Activated CD4-positive, alpha-beta T cell treated with anti-CD3 and anti-CD28 coated beads, Interleukin-2, amount 10 ng/mL, durations not matched to agents 24 days and 14 days (primary cell): Measurements from ENCODE around the gene ABLIM1. TPM values are rescaled to one million over a fixed set of nuclear protein-coding genes. Genes with fewer than 3 reads are reported as not detected.

Experiments used
- DNase-seq: peaks from one replicate; pipeline ENCODE4 v3.0.0; 2022
- H3K27ac Mint-ChIP-seq: one replicate; pipeline ENCODE4 v1.8.0; 2022; ENCODE audit warnings: mild to moderate bottlenecking, mixed read lengths
- H3K27me3 Mint-ChIP-seq: one replicate; pipeline ENCODE4 v1.8.0; 2022; ENCODE audit warnings: mixed read lengths
- H3K36me3 Mint-ChIP-seq: one replicate; pipeline ENCODE4 v1.8.0; 2022; ENCODE audit warnings: low read depth, mild to moderate bottlenecking, mixed read lengths
- H3K4me1 Mint-ChIP-seq: one replicate; pipeline ENCODE4 v1.8.0; 2021; ENCODE audit warnings: mixed read lengths
- H3K4me3 Mint-ChIP-seq: one replicate; pipeline ENCODE4 v1.8.0; 2022; ENCODE audit warnings: mild to moderate bottlenecking, moderate library complexity, mixed read lengths
- H3K9me3 Mint-ChIP-seq: one replicate; pipeline ENCODE4 v1.8.0; 2021; ENCODE audit warnings: mixed read lengths
- intact Hi-C: fragments of 100-400 bp; cut with micrococcal nuclease; formaldehyde crosslinking; loops from one replicate; pipeline ENCODE4 v1.15.1; 2023
- total RNA-seq: library from RNA; stranded (reverse); gene quantifications from 2 replicates; pipeline ENCODE4 v1.2.3, GENCODE V29; 2022

ABLIM1 gene
- total RNA-seq, 1 donor from 2014 or later, result 16.5 TPM

- peaks cover 7% of the 10 kb centered on the region for H3K4me1 Mint-ChIP-seq
- no peaks in the 10 kb centered on the region for H3K9me3 Mint-ChIP-seq
- H3K27me3 Mint-ChIP-seq, result peaks cover 3% of the 10 kb centered on the region
- intact Hi-C loops, result no loop called here
- H3K27ac Mint-ChIP-seq, result no peak overlapping the region
- no peak overlapping the region for H3K4me3 Mint-ChIP-seq
- no peak for DNase-seq
- no peaks in the 10 kb centered on the region for H3K36me3 Mint-ChIP-seq
Observed at GRCh38 chr10:114649217-114649903, 8.7 kb downstream of the ABLIM1 start.

- Mint-ChIP-seq H3K4me1 (peaks cover 2% of the 10 kb centered on the region), H3K27ac (no peak overlapping the region), H3K27me3 (peaks cover 3% of the 10 kb centered on the region), H3K9me3 (no peaks in the 10 kb centered on the region), H3K36me3 (no peaks in the 10 kb centered on the region), H3K4me3 (no peak overlapping the region)
- intact Hi-C loops, result no loop called here
- DNase-seq, result no peak
Observed at GRCh38 chr10:114648368-114648767, 9.7 kb downstream of the ABLIM1 start.

GRCh38 chr10:114647545-114648138 is 10.4 kb downstream of the ABLIM1 start:
- intact Hi-C loops, result no loop called here
- Mint-ChIP-seq H3K4me1 (peaks cover 2% of the 10 kb centered on the region), H3K36me3 (no peaks in the 10 kb centered on the region), H3K4me3 (no peak overlapping the region), H3K27ac (no peak overlapping the region), H3K9me3 (no peaks in the 10 kb centered on the region), H3K27me3 (peaks cover 6% of the 10 kb centered on the region)
- DNase-seq, result no peak

GRCh38 chr10:114646426-114646825 is 11.6 kb downstream of the ABLIM1 start:
- no peak for DNase-seq
- peaks cover 6% of the 10 kb centered on the region for H3K27me3 Mint-ChIP-seq
- no peak overlapping the region for H3K4me3 Mint-ChIP-seq
- peaks cover 2% of the 10 kb centered on the region for H3K4me1 Mint-ChIP-seq
- no peaks in the 10 kb centered on the region for H3K9me3 Mint-ChIP-seq
- H3K36me3 Mint-ChIP-seq, result no peaks in the 10 kb centered on the region
- H3K27ac Mint-ChIP-seq, result no peak overlapping the region
- intact Hi-C loops, result no loop called here

GRCh38 chr10:114645706-114646105 is 12.4 kb downstream of the ABLIM1 start:
- Mint-ChIP-seq H3K27ac (no peak overlapping the region), H3K27me3 (peaks cover 6% of the 10 kb centered on the region), H3K4me1 (peaks cover 2% of the 10 kb centered on the region), H3K36me3 (no peaks in the 10 kb centered on the region), H3K4me3 (no peak overlapping the region), H3K9me3 (no peaks in the 10 kb centered on the region)
- DNase-seq, result no peak
- intact Hi-C loops, result no loop called here

GRCh38 chr10:114643158-114643557 is 14.9 kb downstream of the ABLIM1 start:
- Mint-ChIP-seq H3K4me3 (no peak overlapping the region), H3K27ac (no peak overlapping the region), H3K4me1 (no peaks in the 10 kb centered on the region), H3K36me3 (no peaks in the 10 kb centered on the region), H3K27me3 (peaks cover 3% of the 10 kb centered on the region), H3K9me3 (no peaks in the 10 kb centered on the region)
- DNase-seq, result no peak
- intact Hi-C loops, result no loop called here

- Mint-ChIP-seq H3K4me3 (no peak overlapping the region), H3K27ac (no peak overlapping the region), H3K27me3 (peaks cover 3% of the 10 kb centered on the region), H3K36me3 (no peaks in the 10 kb centered on the region), H3K4me1 (no peaks in the 10 kb centered on the region), H3K9me3 (no peaks in the 10 kb centered on the region)
- DNase-seq, result no peak
- intact Hi-C loops, result no loop called here
Observed at GRCh38 chr10:114642729-114643128, 15.3 kb downstream of the ABLIM1 start.

- H3K4me1 Mint-ChIP-seq, result peaks cover 2% of the 10 kb centered on the region
- no peak overlapping the region for H3K4me3 Mint-ChIP-seq
- intact Hi-C loops, result no loop called here
- no peaks in the 10 kb centered on the region for H3K9me3 Mint-ChIP-seq
- DNase-seq, result no peak
- peaks cover 15% of the 10 kb centered on the region for H3K27me3 Mint-ChIP-seq
- no peak overlapping the region for H3K27ac Mint-ChIP-seq
- H3K36me3 Mint-ChIP-seq, result no peaks in the 10 kb centered on the region
Observed at GRCh38 chr10:114638821-114639625, 19.1 kb downstream of the ABLIM1 start.

- no peak overlapping the region for H3K27ac Mint-ChIP-seq
- intact Hi-C loops, result no loop called here
- H3K4me3 Mint-ChIP-seq, result no peak overlapping the region
- peaks cover 2% of the 10 kb centered on the region for H3K36me3 Mint-ChIP-seq
- H3K4me1 Mint-ChIP-seq, result peaks cover 20% of the 10 kb centered on the region
- peaks cover 39% of the 10 kb centered on the region for H3K27me3 Mint-ChIP-seq
- no peak for DNase-seq
- no peaks in the 10 kb centered on the region for H3K9me3 Mint-ChIP-seq
Observed at GRCh38 chr10:114635797-114636550, 22.1 kb downstream of the ABLIM1 start.

GRCh38 chr10:114635101-114635500 is 23.0 kb downstream of the ABLIM1 start:
- no peaks in the 10 kb centered on the region for H3K9me3 Mint-ChIP-seq
- intact Hi-C loops, result no loop called here
- H3K27ac Mint-ChIP-seq, result no peak overlapping the region
- peaks cover 22% of the 10 kb centered on the region for H3K4me1 Mint-ChIP-seq
- peaks cover 2% of the 10 kb centered on the region for H3K36me3 Mint-ChIP-seq
- H3K27me3 Mint-ChIP-seq, result peaks cover 48% of the 10 kb centered on the region
- DNase-seq, result no peak
- no peak overlapping the region for H3K4me3 Mint-ChIP-seq

GRCh38 chr10:114634609-114634979 is 23.5 kb downstream of the ABLIM1 start:
- H3K27ac Mint-ChIP-seq, result no peak overlapping the region
- peaks cover 53% of the 10 kb centered on the region for H3K27me3 Mint-ChIP-seq
- H3K9me3 Mint-ChIP-seq, result no peaks in the 10 kb centered on the region
- intact Hi-C loops, result no loop called here
- H3K4me3 Mint-ChIP-seq, result no peak overlapping the region
- DNase-seq, result no peak
- H3K4me1 Mint-ChIP-seq, result peaks cover 22% of the 10 kb centered on the region
- H3K36me3 Mint-ChIP-seq, result peaks cover 2% of the 10 kb centered on the region

GRCh38 chr10:114632869-114633715 is 25.0 kb downstream of the ABLIM1 start:
- peaks cover 22% of the 10 kb centered on the region for H3K4me1 Mint-ChIP-seq
- H3K36me3 Mint-ChIP-seq, result peaks cover 2% of the 10 kb centered on the region
- DNase-seq, result no peak
- no peaks in the 10 kb centered on the region for H3K9me3 Mint-ChIP-seq
- intact Hi-C loops, result no loop called here
- H3K27ac Mint-ChIP-seq, result no peak overlapping the region
- H3K27me3 Mint-ChIP-seq, result peaks cover 61% of the 10 kb centered on the region
- H3K4me3 Mint-ChIP-seq, result peak overlapping the region; percentile 36
